ENCODE measurements around the gene P2RY8. TPM values are rescaled to one million over a fixed set of nuclear protein-coding genes. Genes with fewer than 3 reads are reported as not detected.
A peak's percentile ranks its signal among the peaks of the same experiment; 100 is the strongest.

P2RY8 gene
- total RNA-seq, 1 donor from 2014 or later: not detected

GRCh38 chrX:1516596-1517104, 20.3 kb downstream of the P2RY8 start:
- H3K36me3 ChIP-seq (ENCODE audit: control insufficient read depth, insufficient read depth, low read length): no peaks in the 10 kb centered on the region
- TF ChIP-seq CTCF (IDR thresholded peaks at IDR 0.05; ENCODE audit: insufficient read depth, low read length, severe bottlenecking): no peak
- FAIRE-seq: no peak
- DNase-seq (ENCODE audit: low read depth): no peak
- H3K4me3 ChIP-seq (ENCODE audit: low read depth, low read length): no peak overlapping the region
- H3K27me3 ChIP-seq (ENCODE audit: control insufficient read depth, insufficient read depth, low read length): no peaks in the 10 kb centered on the region

GRCh38 chrX:1511829-1512228, 25.2 kb downstream of the P2RY8 start:
- DNase-seq (ENCODE audit: low read depth) (no peak), FAIRE-seq (no peak)
- Histone ChIP-seq H3K36me3 (ENCODE audit: control insufficient read depth, insufficient read depth, low read length) (no peaks in the 10 kb centered on the region), H3K4me3 (ENCODE audit: low read depth, low read length) (no peak overlapping the region), H3K27me3 (ENCODE audit: control insufficient read depth, insufficient read depth, low read length) (no peaks in the 10 kb centered on the region)
- TF ChIP-seq CTCF (IDR thresholded peaks at IDR 0.05; ENCODE audit: insufficient read depth, low read length, severe bottlenecking): no peak

GRCh38 chrX:1511150-1511549, 25.8 kb downstream of the P2RY8 start:
- H3K27me3 ChIP-seq (ENCODE audit: control insufficient read depth, insufficient read depth, low read length): no peaks in the 10 kb centered on the region
- H3K36me3 ChIP-seq (ENCODE audit: control insufficient read depth, insufficient read depth, low read length): no peaks in the 10 kb centered on the region
- no peak for TF ChIP-seq CTCF (IDR thresholded peaks at IDR 0.05; ENCODE audit: insufficient read depth, low read length, severe bottlenecking)
- peak; percentile 40 for FAIRE-seq
- DNase-seq (ENCODE audit: low read depth): no peak
- H3K4me3 ChIP-seq (ENCODE audit: low read depth, low read length): no peak overlapping the region

- no peaks in the 10 kb centered on the region for H3K27me3 ChIP-seq (ENCODE audit: control insufficient read depth, insufficient read depth, low read length)
- TF ChIP-seq CTCF (IDR thresholded peaks at IDR 0.05; ENCODE audit: insufficient read depth, low read length, severe bottlenecking): no peak
- FAIRE-seq: no peak
- H3K4me3 ChIP-seq (ENCODE audit: low read depth, low read length): no peak overlapping the region
- no peaks in the 10 kb centered on the region for H3K36me3 ChIP-seq (ENCODE audit: control insufficient read depth, insufficient read depth, low read length)
- no peak for DNase-seq (ENCODE audit: low read depth)
Measured at GRCh38 chrX:1507511-1508463, 29.2 kb downstream of the P2RY8 start.

- no peak for DNase-seq (ENCODE audit: low read depth)
- Histone ChIP-seq H3K27me3 (ENCODE audit: control insufficient read depth, insufficient read depth, low read length) (no peaks in the 10 kb centered on the region), H3K36me3 (ENCODE audit: control insufficient read depth, insufficient read depth, low read length) (no peaks in the 10 kb centered on the region), H3K4me3 (ENCODE audit: low read depth, low read length) (no peak overlapping the region)
- no peak for FAIRE-seq
- no peak for TF ChIP-seq CTCF (IDR thresholded peaks at IDR 0.05; ENCODE audit: insufficient read depth, low read length, severe bottlenecking)
Measured at GRCh38 chrX:1506916-1507315, 30.1 kb downstream of the P2RY8 start.
